ES-I3 (cell line): ENCODE results near the gene RYR1.
"Not testable (repeated sequence)": the region's sequence is repeated elsewhere in the genome, so short reads cannot be mapped to it uniquely, and the experiment has no call there.

ENCODE experiments used
- H3K36me3 ChIP-seq: 2 replicates; pipeline ENCODE4 v1.6.1; 2013; ENCODE audit warnings: mild to moderate bottlenecking, low read length, control low read depth, moderate library complexity; ENCODE audit not compliant: insufficient read depth
- H3K4me1 ChIP-seq: 2 replicates; pipeline ENCODE4 v1.6.1; 2013; ENCODE audit warnings: mild to moderate bottlenecking, control low read depth, low read length; ENCODE audit not compliant: insufficient read depth
- H3K9ac ChIP-seq: 2 replicates; pipeline ENCODE4 v1.6.1; 2013; ENCODE audit warnings: low read depth, mild to moderate bottlenecking, low read length, moderate library complexity
- H3K9me3 ChIP-seq: 2 replicates; pipeline ENCODE4 v1.6.1; 2013; ENCODE audit warnings: mild to moderate bottlenecking, low read length, moderate library complexity; ENCODE audit not compliant: control insufficient read depth, insufficient read depth

Gene RYR1

GRCh38 chr19:38411041-38411712 is 22.3 kb upstream of the RYR1 start:
- Histone ChIP-seq H3K9ac (no peak overlapping the region), H3K36me3 (no peaks in the 10 kb centered on the region; the same call in 1 of the 2 replicates), H3K9me3 (no peaks in the 10 kb centered on the region)

GRCh38 chr19:38411898-38412297 is 21.6 kb upstream of the RYR1 start:
- not testable (repeated sequence) for H3K4me1 ChIP-seq, H3K9me3 ChIP-seq, H3K9ac ChIP-seq, H3K36me3 ChIP-seq

More at GRCh38 chr19:38411041-38411712, 22.3 kb upstream of the RYR1 start:
- H3K4me1 ChIP-seq: no peaks in the 10 kb centered on the region

GRCh38 chr19:38412491-38412890 is 21.0 kb upstream of the RYR1 start:
- no peaks in the 10 kb centered on the region for H3K36me3 ChIP-seq
- no peaks in the 10 kb centered on the region for H3K4me1 ChIP-seq
- H3K9ac ChIP-seq: no peak overlapping the region
- H3K9me3 ChIP-seq: no peaks in the 10 kb centered on the region

DNA sequence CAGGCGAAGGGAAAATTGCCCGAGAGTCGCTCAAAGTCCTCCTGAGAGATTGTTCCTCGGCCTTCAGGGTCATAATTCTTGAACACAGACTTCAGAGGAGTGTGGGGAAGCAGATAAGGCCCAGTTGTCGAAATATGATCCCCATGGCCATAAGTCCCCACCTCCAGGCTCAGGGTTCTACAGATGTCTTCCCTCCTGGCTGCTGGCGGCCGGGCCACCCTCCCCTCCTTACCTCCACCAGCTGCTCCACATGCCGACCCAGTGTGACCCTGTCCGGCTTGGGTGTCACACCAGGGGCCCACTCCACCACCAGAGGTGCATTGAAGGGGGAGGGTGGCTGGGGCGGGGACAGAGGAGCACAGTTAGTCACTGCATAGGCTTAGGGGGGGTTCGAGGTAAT is 20.5 kb upstream of the RYR1 start:
- Histone ChIP-seq H3K4me1 (no peaks in the 10 kb centered on the region), H3K9ac (no peak overlapping the region), H3K36me3 (no peaks in the 10 kb centered on the region), H3K9me3 (no peaks in the 10 kb centered on the region)

- Histone ChIP-seq H3K4me1 (no peaks in the 10 kb centered on the region), H3K9ac (no peak overlapping the region), H3K9me3 (no peaks in the 10 kb centered on the region), H3K36me3 (no peaks in the 10 kb centered on the region)
Measured at GRCh38 chr19:38413416-38413815, 20.1 kb upstream of the RYR1 start.

- Histone ChIP-seq H3K4me1 (no peaks in the 10 kb centered on the region; the same call in 1 of the 2 replicates), H3K9ac (no peak overlapping the region), H3K9me3 (no peaks in the 10 kb centered on the region), H3K36me3 (no peaks in the 10 kb centered on the region)
Measured at GRCh38 chr19:38417146-38417543, 16.3 kb upstream of the RYR1 start.

DNA sequence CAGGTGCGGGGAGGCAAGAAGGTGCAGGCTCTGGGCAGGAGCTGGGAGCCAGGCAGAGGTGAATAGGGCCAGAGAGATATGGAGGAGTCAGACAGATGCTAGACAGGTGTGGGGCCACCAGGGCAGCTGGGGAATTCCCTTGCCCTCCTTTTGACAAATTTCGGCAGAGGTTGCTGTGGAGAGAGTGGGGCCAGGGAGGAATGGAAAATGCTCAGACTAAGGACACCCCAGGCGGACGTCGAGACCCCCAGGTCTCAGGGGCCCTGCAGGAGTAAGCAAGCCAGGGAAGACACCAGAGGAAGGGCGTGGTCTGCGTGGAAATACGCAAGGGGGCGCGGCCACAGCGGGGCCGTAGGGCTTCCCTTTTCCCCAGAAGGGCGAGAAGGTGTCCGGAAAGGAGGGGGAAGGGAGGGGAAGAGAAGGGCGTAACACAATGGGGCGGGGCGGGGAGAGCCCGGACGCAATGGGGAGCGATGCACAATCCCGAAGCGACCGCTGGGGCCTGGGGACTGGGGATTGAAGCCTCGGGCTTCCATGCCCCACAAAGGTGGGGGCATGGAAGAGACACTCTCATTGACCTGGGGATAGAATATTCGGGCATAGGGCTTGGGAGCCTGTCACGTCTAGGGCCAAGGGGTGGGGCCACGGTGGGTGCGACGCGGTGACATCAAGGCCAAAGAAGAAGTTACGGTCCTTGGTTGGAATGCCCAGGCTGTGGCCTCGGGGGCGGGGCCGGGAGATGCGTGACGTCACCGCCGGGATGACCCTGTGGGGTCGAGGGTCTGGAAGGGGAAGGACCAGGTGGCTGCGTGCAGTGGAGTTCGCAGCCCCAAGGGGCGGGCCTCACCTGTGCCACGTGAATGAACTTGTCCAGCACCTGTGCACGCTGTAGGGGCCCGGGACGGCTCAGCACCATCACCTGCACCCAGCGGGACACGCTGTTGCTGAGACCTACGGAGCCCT is 15.7 kb upstream of the RYR1 start:
- no peaks in the 10 kb centered on the region for H3K36me3 ChIP-seq
- H3K9ac ChIP-seq: peak overlapping the region; percentile 75
- no peaks in the 10 kb centered on the region for H3K9me3 ChIP-seq
- H3K4me1 ChIP-seq: no peaks in the 10 kb centered on the region; the same call in 1 of the 2 replicates

DNA sequence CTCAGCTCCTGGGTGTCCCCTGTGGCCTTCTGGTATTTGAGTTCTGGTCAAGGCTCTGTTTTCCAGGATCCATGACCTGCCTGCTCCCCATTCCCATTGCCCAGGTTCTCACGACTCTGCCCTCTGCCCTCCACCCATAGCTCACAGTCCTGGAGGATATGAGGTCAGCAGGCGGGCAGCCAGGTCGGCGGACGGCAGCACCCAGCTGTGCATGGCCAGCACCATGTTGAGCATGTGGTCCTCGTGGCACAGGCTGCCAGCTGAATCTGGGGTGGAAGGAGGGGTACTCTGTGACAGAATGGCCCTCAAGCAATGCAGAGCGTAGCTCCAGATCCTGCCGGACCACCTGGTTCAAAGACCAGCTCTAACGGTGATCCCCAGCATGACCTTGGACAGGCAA is 12.6 kb upstream of the RYR1 start:
- Histone ChIP-seq H3K36me3 (no peaks in the 10 kb centered on the region), H3K4me1 (peaks cover 5% of the 10 kb centered on the region; the same call in 1 of the 2 replicates), H3K9me3 (no peaks in the 10 kb centered on the region), H3K9ac (no peak overlapping the region)

DNA sequence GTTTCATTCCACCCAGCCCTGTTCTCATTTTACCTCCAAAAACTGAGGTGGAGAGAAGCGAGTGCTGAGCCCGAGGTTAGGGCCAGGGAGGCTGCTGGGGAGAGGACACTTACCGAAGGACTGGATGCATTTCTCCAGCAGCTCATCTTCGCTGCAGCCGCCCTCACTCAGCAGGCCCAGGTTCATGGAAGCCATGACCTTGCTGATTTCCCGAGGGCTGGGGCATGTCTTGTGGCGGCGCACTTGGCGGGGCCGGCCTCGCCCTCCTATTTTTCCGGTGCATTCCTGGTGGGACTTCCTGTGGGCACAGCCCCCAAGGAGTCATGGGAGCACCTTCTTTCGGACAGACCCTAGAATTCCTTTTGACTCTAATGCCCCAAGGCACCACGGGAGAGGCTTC is 11.6 kb upstream of the RYR1 start:
- Histone ChIP-seq H3K9me3 (no peaks in the 10 kb centered on the region), H3K9ac (no peak overlapping the region), H3K4me1 (peaks cover 5% of the 10 kb centered on the region; the same call in 1 of the 2 replicates), H3K36me3 (no peaks in the 10 kb centered on the region)

GRCh38 chr19:38422438-38422837 is 11.1 kb upstream of the RYR1 start:
- Histone ChIP-seq H3K4me1 (peaks cover 5% of the 10 kb centered on the region; the same call in 1 of the 2 replicates), H3K36me3 (no peaks in the 10 kb centered on the region), H3K9me3 (no peaks in the 10 kb centered on the region), H3K9ac (no peak overlapping the region)

DNA sequence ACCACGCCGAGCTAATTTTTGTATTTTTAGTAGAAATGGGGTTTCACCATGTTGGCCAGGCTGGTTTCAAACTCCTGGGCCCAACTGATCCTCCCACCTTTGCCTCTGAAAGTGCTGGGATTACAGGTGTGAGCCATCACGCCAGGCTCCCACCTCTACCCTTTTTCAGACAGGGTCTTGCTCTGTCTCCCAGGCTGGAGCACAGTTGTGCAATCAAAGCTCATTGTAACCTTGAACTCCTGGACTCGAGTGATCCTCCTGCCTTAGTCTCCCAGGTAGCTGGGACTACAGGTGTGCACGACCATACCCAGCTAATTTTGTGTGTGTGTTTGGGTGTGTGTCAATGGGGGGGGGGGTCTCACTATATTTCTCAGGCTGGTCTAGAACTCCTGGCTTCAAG is 9.2 kb upstream of the RYR1 start:
- H3K9me3 ChIP-seq: no peaks in the 10 kb centered on the region
- H3K4me1 ChIP-seq: peaks cover 5% of the 10 kb centered on the region; the same call in 1 of the 2 replicates
- no peaks in the 10 kb centered on the region for H3K36me3 ChIP-seq

DNA sequence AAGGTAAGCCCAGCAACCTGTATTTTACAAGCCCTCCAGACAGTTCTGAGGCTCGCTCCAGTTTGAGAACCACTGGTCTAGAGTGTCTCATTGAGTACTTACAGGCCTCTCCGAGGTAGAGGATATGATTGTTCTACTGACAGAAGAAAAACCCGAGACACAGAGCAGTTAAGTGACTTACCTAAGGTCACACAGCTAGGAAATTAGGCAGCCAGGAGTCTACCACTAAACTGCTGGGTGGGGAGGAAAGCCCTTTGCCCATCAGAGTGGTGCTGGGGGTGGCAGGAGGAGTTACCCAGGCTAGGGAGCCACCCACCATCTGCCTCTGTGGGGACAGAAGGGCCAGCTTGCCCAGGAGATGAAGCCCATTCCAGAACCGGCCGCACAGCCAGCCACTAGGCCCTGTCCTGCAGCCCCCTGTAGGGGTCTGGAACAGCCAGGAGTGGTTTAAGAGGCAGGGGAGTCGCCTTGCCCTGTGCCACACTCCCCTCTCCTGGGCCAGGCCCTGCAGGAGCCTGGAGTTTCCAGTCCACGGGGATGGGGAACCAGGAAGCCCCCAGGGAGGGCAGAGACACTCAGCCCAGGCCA is 8.2 kb upstream of the RYR1 start:
- Histone ChIP-seq H3K36me3 (no peaks in the 10 kb centered on the region), H3K9me3 (no peaks in the 10 kb centered on the region), H3K4me1 (peaks cover 5% of the 10 kb centered on the region; the same call in 1 of the 2 replicates), H3K9ac (peak overlapping the region; percentile 43)

More for the DNA sequence above, 9.2 kb upstream of the RYR1 start:
- no peak overlapping the region for H3K9ac ChIP-seq

GRCh38 chr19:38425810-38426466 is 7.6 kb upstream of the RYR1 start, which contains the start of gene RASGRP4:
Gene RASGRP4, minus strand, starts transcription at chr19:38426219. Its CDS starts 128 bp downstream, at chr19:38426091.
- H3K9ac ChIP-seq: peak within 1 kb of the TSS; percentile 43
- H3K36me3 ChIP-seq: no peaks in the 10 kb centered on the region
- no peaks in the 10 kb centered on the region for H3K9me3 ChIP-seq
- H3K4me1 ChIP-seq: peaks cover 5% of the 10 kb centered on the region; the same call in 1 of the 2 replicates
